Metanephros (tissue), 1 donor: Measurements from ENCODE around the gene GABRB1. TPM values are rescaled to one million over a fixed set of nuclear protein-coding genes. Genes with fewer than 3 reads are reported as not detected.

ENCODE experiments used
- total RNA-seq: library from RNA; depleted of rRNA; stranded (reverse); fragments of >200 nt; gene quantifications from one replicate; pipeline ENCODE4 v1.2.3, GENCODE V29; 2014

The GABRB1 gene
- 2.6 TPM for total RNA-seq

DNA sequence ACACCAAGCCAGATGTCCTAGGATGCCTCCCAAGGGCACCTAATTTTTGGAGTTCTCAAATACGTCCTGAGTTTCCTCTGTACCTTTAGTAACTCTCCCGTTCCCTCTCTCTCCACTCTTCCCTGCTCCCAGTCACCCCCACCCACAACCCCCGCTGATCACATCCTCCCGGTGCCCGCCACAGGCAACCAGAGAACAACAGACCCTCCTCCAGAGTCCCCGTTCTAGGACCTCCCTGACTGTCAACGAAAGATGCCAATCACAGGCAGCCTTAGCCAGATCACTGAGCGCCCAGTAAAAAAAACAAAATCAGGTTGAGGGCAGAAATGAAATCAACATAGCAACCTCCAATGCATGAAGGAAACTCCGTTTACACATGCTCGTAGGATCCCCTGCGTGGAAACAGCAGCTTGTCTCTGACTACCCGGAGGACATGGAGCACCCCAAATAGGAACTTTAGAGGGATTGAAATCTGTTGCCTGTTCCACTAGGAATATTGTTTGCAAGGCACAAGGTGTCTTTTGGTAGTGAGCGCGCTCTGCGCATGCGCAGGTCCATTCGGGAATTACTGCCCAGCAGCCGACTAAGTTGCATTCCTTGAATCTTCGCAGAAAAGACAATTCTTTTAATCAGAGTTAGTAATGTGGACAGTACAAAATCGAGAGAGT, at the start of gene GABRB1:
Gene GABRB1, plus strand, starts transcription at position 557 of the 668 bp plus-strand sequence.

GRCh38 chr4:46993075-46994006, 38.0 kb upstream of the GABRB1 start, which contains the start of gene GABRA4:
Gene GABRA4 (minus strand): TSS chr4:46993581. CDS start chr4:46993424, 157 bp downstream.

GRCh38 chr4:47463235-47463956, 432.0 kb downstream of the GABRB1 start, which contains the start of gene COMMD8:
Gene COMMD8 (minus strand): TSS chr4:47463702. CDS start chr4:47463651, 51 bp downstream.

Other genes starting within 250 kb of the GABRB1 start
- gene COX7B2, start 122.3 kb upstream of the GABRB1 start, total RNA-seq: not detected
- 0.12 TPM for gene GABRA4, start 38.0 kb upstream of the GABRB1 start, total RNA-seq